ENCODE data around the gene RABGAP1L. TPM values are rescaled to one million over a fixed set of nuclear protein-coding genes. Genes with fewer than 3 reads are reported as not detected.

The RABGAP1L gene
- total RNA-seq, 4 donors from 2014 or later, result 70.5 to 100 (median 92.6) TPM

DNA sequence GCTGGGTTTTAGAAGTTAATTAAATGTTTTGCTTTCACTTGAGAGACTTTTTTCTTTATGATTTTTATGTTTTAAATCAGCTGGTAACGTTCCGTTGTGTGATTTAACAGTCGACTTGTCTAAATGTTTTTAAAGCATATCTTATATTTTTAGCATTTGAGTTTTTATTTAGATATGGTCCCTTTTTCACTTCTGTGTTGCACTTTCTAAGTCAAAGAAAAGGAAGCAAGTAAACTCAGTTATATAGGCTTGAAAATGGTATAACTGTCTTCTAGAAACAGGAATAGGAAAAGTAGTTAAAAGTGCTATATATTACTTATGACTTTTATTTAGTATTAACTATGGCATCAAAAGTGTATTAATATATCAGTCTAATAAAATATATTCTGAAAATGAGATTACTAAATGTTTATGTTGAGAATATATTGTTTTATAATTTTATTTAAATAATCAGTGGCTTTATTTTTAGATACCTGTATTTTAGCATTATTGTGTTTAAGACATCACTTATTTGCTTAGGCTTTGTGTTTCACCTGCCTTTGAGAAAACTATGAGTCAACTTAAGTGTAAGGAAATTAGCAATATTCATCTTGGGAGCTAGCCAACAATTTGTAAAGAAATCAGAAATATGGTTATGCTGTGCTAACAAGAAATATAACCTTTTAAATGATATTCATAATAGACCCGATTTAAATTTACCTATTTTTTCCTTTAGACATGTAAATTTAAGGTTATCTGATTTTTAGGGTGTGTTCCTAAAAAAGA is 60.5 kb downstream of the RABGAP1L start:
- Histone ChIP-seq H3K4me3 (replicated peaks in 1 of 3) (no peak overlapping the region), H3K4me1 (no peaks in the 10 kb centered on the region), H3K27me3 (no peaks in the 10 kb centered on the region), H3K9me3 (no peaks in the 10 kb centered on the region), H3K27ac (no peak overlapping the region), H3K36me3 (no peaks in the 10 kb centered on the region)
- 92% methylated on average over 4 of the region's 4 CpGs for WGBS, 2 donors
- intact Hi-C loops (cut with DNase I), result no loop called here
- no peak for DNase-seq
- TF ChIP-seq POLR2A (IDR thresholded peaks at IDR 0.05), result no peak
- TF ChIP-seq, protein P1, sequence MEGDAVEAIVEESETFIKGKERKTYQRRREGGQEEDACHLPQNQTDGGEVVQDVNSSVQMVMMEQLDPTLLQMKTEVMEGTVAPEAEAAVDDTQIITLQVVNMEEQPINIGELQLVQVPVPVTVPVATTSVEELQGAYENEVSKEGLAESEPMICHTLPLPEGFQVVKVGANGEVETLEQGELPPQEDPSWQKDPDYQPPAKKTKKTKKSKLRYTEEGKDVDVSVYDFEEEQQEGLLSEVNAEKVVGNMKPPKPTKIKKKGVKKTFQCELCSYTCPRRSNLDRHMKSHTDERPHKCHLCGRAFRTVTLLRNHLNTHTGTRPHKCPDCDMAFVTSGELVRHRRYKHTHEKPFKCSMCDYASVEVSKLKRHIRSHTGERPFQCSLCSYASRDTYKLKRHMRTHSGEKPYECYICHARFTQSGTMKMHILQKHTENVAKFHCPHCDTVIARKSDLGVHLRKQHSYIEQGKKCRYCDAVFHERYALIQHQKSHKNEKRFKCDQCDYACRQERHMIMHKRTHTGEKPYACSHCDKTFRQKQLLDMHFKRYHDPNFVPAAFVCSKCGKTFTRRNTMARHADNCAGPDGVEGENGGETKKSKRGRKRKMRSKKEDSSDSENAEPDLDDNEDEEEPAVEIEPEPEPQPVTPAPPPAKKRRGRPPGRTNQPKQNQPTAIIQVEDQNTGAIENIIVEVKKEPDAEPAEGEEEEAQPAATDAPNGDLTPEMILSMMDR (IDR thresholded peaks at IDR 0.05), result no peak

DNA sequence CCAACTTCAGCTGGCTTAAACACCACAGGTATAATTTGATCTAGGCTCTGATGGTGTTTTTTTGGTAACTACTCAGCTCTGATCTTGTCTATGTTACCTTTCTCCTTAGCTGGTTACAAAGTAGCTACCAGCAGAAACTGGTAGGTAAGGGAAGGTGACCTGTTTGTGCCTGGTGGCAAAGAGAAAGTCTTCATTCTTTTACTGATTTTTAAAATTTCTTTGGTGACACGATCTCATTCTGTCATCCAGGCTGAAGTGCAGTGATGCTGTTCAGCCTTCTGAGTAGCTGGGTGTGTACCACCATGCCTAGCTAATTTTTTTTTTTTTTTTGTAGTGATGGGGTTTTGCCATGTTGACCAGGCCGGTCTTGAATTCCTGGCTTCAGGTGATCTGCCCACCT is 62.4 kb downstream of the RABGAP1L start:
- no peak for DNase-seq
- Histone ChIP-seq H3K9me3 (no peaks in the 10 kb centered on the region), H3K4me1 (peaks cover 6 to 7% of the 10 kb centered on the region in 2 donors), H3K27me3 (no peaks in the 10 kb centered on the region), H3K27ac (no peak overlapping the region), H3K36me3 (no peaks in the 10 kb centered on the region), H3K4me3 (replicated peaks in 1 of 3) (no peak overlapping the region)
- TF ChIP-seq POLR2A (IDR thresholded peaks at IDR 0.05), result no peak
- intact Hi-C loops (cut with DNase I), result no loop called here
- WGBS, 2 donors, result 95 to 96% methylated on average over 2 of the region's 2 CpGs

DNA sequence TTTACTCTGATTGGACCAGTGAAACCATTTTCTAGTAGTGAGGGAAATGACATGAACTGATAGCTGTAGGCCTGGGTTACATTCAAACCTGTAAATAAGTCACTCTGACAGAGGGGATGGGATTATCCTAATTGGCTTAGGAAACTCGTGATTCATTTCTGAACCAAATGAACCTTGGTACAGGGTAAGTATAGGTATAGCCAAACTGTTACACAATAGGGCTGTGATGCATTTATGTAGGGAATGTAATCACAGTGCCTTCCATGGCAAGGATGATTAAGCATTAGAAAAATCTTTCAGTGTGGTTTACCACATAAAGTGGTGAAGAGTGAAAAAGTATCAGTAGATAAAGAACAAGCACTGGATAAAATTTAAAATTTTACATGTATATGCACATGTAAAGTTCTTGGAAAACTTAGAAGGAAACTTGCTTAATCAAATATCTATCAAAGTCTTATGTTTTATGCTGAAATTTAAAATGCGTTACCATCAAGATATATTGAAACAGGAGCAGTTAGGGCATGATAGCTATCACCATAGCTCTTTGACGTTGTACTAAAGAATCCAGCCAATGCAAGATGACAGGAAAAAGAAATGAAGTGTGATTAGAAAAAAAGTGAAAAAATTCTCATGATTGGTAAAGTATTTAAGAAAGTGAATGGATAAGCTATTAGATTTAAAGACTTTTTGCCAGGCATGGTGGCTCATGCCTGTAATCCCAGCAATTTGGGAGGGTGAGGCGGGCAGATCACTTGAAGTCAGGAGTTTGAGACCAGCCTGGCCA is 63.0 kb downstream of the RABGAP1L start:
- H3K4me3 ChIP-seq (replicated peaks in 1 of 3), result no peak overlapping the region

DNA sequence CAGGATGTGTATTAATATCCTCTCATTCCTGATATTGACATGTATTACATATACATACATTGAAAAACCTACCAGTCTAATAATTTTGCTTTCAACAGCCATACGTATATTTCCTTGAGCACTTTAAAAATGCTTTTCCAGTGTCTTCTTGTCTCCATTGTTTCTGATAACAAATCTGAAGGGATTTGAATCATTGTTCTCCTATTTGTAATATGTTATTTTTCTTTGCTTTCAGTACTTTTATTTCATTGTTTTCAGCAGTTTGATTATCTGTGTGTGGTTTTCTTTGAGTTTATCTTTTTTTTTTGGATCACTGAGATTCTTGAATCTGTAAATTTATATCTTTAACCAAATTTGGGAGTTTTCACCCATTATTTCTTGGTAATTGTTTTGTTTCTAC is 65.3 kb downstream of the RABGAP1L start:
- 96 to 97% methylated on average over 1 of the region's 1 CpG for WGBS, 2 donors
- H3K4me1 ChIP-seq, result peaks cover 7 to 9% of the 10 kb centered on the region in 2 donors
- no peak overlapping the region for H3K27ac ChIP-seq
- H3K4me3 ChIP-seq (replicated peaks in 1 of 3), result no peak overlapping the region
- no peak for DNase-seq
- intact Hi-C loops (cut with DNase I), result no loop called here
- H3K9me3 ChIP-seq, result peaks cover 4% of the 10 kb centered on the region
- TF ChIP-seq, protein P1 (IDR thresholded peaks at IDR 0.05), result no peak
- TF ChIP-seq POLR2A (IDR thresholded peaks at IDR 0.05), result no peak
- no peaks in the 10 kb centered on the region for H3K36me3 ChIP-seq
- no peaks in the 10 kb centered on the region for H3K27me3 ChIP-seq

More for the DNA sequence above, 63.0 kb downstream of the RABGAP1L start:
- Histone ChIP-seq H3K27ac (no peak overlapping the region), H3K4me1 (peaks cover 7 to 9% of the 10 kb centered on the region in 2 donors), H3K9me3 (no peaks in the 10 kb centered on the region), H3K27me3 (no peaks in the 10 kb centered on the region), H3K36me3 (no peaks in the 10 kb centered on the region)
- TF ChIP-seq, protein P1 (IDR thresholded peaks at IDR 0.05), result no peak
- TF ChIP-seq POLR2A (IDR thresholded peaks at IDR 0.05), result no peak
- WGBS, 2 donors, result 96 to 97% methylated on average over 4 of the region's 4 CpGs
- DNase-seq, result no peak
- intact Hi-C loops (cut with DNase I), result no loop called here

DNA sequence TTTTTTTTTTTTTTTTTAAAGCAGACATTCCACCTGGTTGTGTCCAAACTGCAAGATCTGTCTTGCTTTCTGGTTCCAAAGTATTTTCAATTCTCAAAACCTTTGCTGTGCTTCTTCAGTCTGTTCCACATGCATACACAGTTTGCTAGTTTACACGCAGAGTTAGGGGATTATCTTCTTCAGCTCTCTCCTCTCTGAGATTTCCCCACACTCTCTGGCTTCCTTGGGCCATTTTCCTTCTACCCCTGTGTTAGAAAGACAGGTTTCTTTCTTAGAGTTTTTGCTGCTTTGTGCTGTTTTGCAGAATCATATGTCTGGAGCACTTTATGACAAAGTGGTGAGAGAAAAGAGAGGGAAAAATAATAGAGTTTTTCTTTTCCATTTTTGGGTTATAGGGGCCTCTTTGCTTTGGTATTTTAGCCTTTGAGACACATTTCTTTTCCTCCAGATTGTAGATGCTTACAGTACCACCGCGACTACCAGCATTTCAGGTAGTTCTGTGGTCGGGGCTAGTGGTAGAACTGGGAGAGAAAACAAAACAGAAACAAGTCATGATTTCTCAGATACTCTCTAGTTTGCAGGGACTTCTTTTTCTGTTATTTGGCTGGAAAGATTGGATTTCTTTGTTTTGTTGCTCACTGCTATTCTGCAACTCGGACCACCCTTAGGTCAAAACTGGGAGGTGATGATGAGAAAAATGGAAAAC is 66.3 kb downstream of the RABGAP1L start:
- 90 to 94% methylated on average over 5 of the region's 5 CpGs for WGBS, 2 donors
- Histone ChIP-seq H3K36me3 (no peaks in the 10 kb centered on the region), H3K4me1 (peaks cover 7 to 9% of the 10 kb centered on the region in 2 donors)

More for the DNA sequence above, 66.3 kb downstream of the RABGAP1L start:
- no peak for DNase-seq
- intact Hi-C loops (cut with DNase I), result no loop called here
- Histone ChIP-seq H3K27me3 (no peaks in the 10 kb centered on the region), H3K4me3 (replicated peaks in 1 of 3) (no peak overlapping the region), H3K9me3 (peaks cover 4% of the 10 kb centered on the region), H3K27ac (peak overlapping the region in 2 of 3 donors; percentile 6 to 18)
- TF ChIP-seq, protein P1 (IDR thresholded peaks at IDR 0.05), result no peak
- TF ChIP-seq POLR2A (IDR thresholded peaks at IDR 0.05), result no peak

All from thyroid gland (tissue), 4 donors.